GM23338 (cell line): ENCODE measurements around the gene OFD1.

Experiments
- CREB1 ChIP-seq: fragments of 250-450 bp; sonication (Bioruptor Pico); IDR thresholded peaks from 2 replicates; pipeline ENCODE4 v1.5.0; 2020; ENCODE audit warnings: low read depth, mild to moderate bottlenecking, moderate library complexity
- ETS1 ChIP-seq: IDR thresholded peaks from 2 replicates; pipeline ENCODE4 v1.6.1; 2016; ENCODE audit warnings: antibody characterized with exemption
- EZH2 ChIP-seq: fragments of 200-600 bp; sonication (generic); IDR thresholded peaks from one replicate; pipeline ENCODE4 v1.8.0; 2017; ENCODE audit warnings: antibody characterized with exemption, mild to moderate bottlenecking, low read depth; ENCODE audit not compliant: unreplicated experiment
- EZH2phosphoT487 ChIP-seq: fragments of 200-600 bp; sonication (generic); IDR thresholded peaks from one replicate; pipeline ENCODE4 v1.8.1; 2018; ENCODE audit warnings: antibody characterized with exemption; ENCODE audit not compliant: unreplicated experiment
- JUNB ChIP-seq: IDR thresholded peaks from one replicate; pipeline ENCODE4 v1.6.1; 2016; ENCODE audit warnings: antibody characterized with exemption; ENCODE audit not compliant: unreplicated experiment
- POLR2AphosphoS5 ChIP-seq: IDR thresholded peaks from 2 replicates; pipeline ENCODE4 v1.6.1; 2016; ENCODE audit warnings: antibody characterized with exemption, low read depth
- TF ChIP-seq, protein P1 (sequence below): IDR thresholded peaks from one replicate; pipeline ENCODE4 v1.6.1; 2018; ENCODE audit warnings: antibody characterized with exemption; ENCODE audit not compliant: unreplicated experiment
- TF ChIP-seq, protein P2 (sequence below), 2 experiments: fragments of 200-600 bp in 1 of 2; sonication (generic) in 1 of 2; conservative IDR thresholded peaks; 2 replicates each; pipeline versions ENCODE4 v1.5.1 to v1.6.1; 2016 to 2017; ENCODE audit warnings: antibody characterized with exemption in 2 of 2, low read depth in 2 of 2, mild to moderate bottlenecking in 2 of 2, moderate library complexity in 1 of 2

DNA sequence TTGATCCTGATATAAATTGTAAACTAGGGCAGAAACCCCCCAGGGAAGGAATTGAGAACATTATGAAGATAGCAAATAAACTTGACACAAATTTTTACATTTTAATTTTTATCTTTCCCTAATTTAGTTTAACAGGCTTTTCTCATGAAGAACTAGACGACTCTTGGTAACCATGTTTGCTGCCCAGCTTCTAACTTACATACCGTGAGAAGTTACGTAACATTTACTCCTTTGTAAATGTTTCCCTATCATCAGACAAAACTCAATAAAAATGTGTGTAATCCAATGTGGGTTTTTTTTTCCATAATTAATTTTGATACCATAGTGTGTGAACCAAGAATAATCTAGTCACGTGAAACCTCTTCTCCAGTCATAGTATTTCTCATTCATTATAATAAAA, 34.4 kb downstream of the OFD1 start:
- TF ChIP-seq EZH2: no peak
- TF ChIP-seq EZH2phosphoT487: no peak
- TF ChIP-seq, protein P1, sequence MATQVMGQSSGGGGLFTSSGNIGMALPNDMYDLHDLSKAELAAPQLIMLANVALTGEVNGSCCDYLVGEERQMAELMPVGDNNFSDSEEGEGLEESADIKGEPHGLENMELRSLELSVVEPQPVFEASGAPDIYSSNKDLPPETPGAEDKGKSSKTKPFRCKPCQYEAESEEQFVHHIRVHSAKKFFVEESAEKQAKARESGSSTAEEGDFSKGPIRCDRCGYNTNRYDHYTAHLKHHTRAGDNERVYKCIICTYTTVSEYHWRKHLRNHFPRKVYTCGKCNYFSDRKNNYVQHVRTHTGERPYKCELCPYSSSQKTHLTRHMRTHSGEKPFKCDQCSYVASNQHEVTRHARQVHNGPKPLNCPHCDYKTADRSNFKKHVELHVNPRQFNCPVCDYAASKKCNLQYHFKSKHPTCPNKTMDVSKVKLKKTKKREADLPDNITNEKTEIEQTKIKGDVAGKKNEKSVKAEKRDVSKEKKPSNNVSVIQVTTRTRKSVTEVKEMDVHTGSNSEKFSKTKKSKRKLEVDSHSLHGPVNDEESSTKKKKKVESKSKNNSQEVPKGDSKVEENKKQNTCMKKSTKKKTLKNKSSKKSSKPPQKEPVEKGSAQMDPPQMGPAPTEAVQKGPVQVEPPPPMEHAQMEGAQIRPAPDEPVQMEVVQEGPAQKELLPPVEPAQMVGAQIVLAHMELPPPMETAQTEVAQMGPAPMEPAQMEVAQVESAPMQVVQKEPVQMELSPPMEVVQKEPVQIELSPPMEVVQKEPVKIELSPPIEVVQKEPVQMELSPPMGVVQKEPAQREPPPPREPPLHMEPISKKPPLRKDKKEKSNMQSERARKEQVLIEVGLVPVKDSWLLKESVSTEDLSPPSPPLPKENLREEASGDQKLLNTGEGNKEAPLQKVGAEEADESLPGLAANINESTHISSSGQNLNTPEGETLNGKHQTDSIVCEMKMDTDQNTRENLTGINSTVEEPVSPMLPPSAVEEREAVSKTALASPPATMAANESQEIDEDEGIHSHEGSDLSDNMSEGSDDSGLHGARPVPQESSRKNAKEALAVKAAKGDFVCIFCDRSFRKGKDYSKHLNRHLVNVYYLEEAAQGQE: no peak
- TF ChIP-seq, protein P2, sequence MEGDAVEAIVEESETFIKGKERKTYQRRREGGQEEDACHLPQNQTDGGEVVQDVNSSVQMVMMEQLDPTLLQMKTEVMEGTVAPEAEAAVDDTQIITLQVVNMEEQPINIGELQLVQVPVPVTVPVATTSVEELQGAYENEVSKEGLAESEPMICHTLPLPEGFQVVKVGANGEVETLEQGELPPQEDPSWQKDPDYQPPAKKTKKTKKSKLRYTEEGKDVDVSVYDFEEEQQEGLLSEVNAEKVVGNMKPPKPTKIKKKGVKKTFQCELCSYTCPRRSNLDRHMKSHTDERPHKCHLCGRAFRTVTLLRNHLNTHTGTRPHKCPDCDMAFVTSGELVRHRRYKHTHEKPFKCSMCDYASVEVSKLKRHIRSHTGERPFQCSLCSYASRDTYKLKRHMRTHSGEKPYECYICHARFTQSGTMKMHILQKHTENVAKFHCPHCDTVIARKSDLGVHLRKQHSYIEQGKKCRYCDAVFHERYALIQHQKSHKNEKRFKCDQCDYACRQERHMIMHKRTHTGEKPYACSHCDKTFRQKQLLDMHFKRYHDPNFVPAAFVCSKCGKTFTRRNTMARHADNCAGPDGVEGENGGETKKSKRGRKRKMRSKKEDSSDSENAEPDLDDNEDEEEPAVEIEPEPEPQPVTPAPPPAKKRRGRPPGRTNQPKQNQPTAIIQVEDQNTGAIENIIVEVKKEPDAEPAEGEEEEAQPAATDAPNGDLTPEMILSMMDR (conservative IDR thresholded peaks at IDR 0.05; ENCODE audit: low read depth in 2 of 2): no peak
- TF ChIP-seq JUNB: no peak
- TF ChIP-seq POLR2AphosphoS5: no peak
- no peak for TF ChIP-seq ETS1
- no peak for TF ChIP-seq CREB1 (CRISPR knock-in tag)
